Measurements from ENCODE around the gene RNASE7.

- TF ChIP-seq, protein P1, sequence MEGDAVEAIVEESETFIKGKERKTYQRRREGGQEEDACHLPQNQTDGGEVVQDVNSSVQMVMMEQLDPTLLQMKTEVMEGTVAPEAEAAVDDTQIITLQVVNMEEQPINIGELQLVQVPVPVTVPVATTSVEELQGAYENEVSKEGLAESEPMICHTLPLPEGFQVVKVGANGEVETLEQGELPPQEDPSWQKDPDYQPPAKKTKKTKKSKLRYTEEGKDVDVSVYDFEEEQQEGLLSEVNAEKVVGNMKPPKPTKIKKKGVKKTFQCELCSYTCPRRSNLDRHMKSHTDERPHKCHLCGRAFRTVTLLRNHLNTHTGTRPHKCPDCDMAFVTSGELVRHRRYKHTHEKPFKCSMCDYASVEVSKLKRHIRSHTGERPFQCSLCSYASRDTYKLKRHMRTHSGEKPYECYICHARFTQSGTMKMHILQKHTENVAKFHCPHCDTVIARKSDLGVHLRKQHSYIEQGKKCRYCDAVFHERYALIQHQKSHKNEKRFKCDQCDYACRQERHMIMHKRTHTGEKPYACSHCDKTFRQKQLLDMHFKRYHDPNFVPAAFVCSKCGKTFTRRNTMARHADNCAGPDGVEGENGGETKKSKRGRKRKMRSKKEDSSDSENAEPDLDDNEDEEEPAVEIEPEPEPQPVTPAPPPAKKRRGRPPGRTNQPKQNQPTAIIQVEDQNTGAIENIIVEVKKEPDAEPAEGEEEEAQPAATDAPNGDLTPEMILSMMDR (conservative IDR thresholded peaks at IDR 0.05; ENCODE audit: low read depth, low read length), result no peak
- TF ChIP-seq EZH2phosphoT487 (IDR thresholded peaks at IDR 0.05; ENCODE audit: borderline replicate concordance, low read length), result no peak
- no peak for TF ChIP-seq EZH2 (IDR thresholded peaks at IDR 0.05; ENCODE audit: low read length, unreplicated experiment)
Measured at GRCh38 chr14:21040370-21040925, 1.7 kb upstream of the RNASE7 start.
